Measurements from ENCODE around the gene DGCR2. TPM values are rescaled to one million over a fixed set of nuclear protein-coding genes. Genes with fewer than 3 reads are reported as not detected.

Gene DGCR2
- total and polyA plus RNA-seq, 2 experiments from 2014 or later: 18.5 to 83.0 TPM

GRCh38 chr22:19001204-19001603 lies 121.0 kb downstream of the DGCR2 start:
- DNase-seq (ENCODE audit: low spot score): no peak

More at GRCh38 chr22:19001204-19001603, 121.0 kb downstream of the DGCR2 start:
- Histone ChIP-seq H3K4me3 (no peak overlapping the region), H3K36me3 (ENCODE audit: insufficient read depth) (no peaks in the 10 kb centered on the region), H3K4me1 (ENCODE audit: insufficient read depth) (no peaks in the 10 kb centered on the region), H2AFZ (no peak overlapping the region), H3K4me2 (no peak overlapping the region), H3K9me2 (ENCODE audit: insufficient read depth) (no peaks in the 10 kb centered on the region), H3K79me2 (replicated peaks; ENCODE audit: insufficient read depth) (no peaks in the 10 kb centered on the region), H3K27me3 (ENCODE audit: insufficient read depth) (no peaks in the 10 kb centered on the region), H3F3A (replicated peaks; ENCODE audit: low read depth) (no peaks in the 10 kb centered on the region), H3K27ac (ENCODE audit: low read depth) (no peak overlapping the region), H4K20me1 (replicated peaks; ENCODE audit: insufficient read depth) (no peaks in the 10 kb centered on the region)
- H3K4me3 Mint-ChIP-seq: no peak overlapping the region
- no peaks in the 10 kb centered on the region for H3K4me1 Mint-ChIP-seq
- no peak overlapping the region for H3K27ac Mint-ChIP-seq
- no peaks in the 10 kb centered on the region for H3K9me3 Mint-ChIP-seq
- no peak for TF ChIP-seq STAT1 (IDR thresholded peaks at IDR 0.05; ENCODE audit: unreplicated experiment)
- no peak for TF ChIP-seq EZH2phosphoT487 (IDR thresholded peaks at IDR 0.05; ENCODE audit: unreplicated experiment)
- no peak for TF ChIP-seq EZH2 (IDR thresholded peaks at IDR 0.05; ENCODE audit: low read depth, unreplicated experiment)
- no peak for TF ChIP-seq REST (IDR thresholded peaks at IDR 0.05; ENCODE audit: unreplicated experiment)
- TF ChIP-seq CTCF (conservative IDR thresholded peaks at IDR 0.05; ENCODE audit: low read depth in 2 of 2): no peak
- TF ChIP-seq JUNB (IDR thresholded peaks at IDR 0.05; ENCODE audit: unreplicated experiment): no peak
- TF ChIP-seq ZNF331 (CRISPR knock-in tag; IDR thresholded peaks at IDR 0.05; ENCODE audit: low read depth): no peak
- TF ChIP-seq ETS1 (IDR thresholded peaks at IDR 0.05): no peak
- no peak for TF ChIP-seq POLR2AphosphoS5 (IDR thresholded peaks at IDR 0.05; ENCODE audit: low read depth)
- no peak for TF ChIP-seq ZNF114 (CRISPR knock-in tag; IDR thresholded peaks at IDR 0.05)
- no peak for TF ChIP-seq CREB1 (CRISPR knock-in tag; IDR thresholded peaks at IDR 0.05; ENCODE audit: low read depth)
- no peak for TF ChIP-seq ZNF462 (CRISPR knock-in tag; IDR thresholded peaks at IDR 0.05)
- no peak for TF ChIP-seq NANOG (IDR thresholded peaks at IDR 0.05; ENCODE audit: borderline replicate concordance)
- no peaks in the 10 kb centered on the region for H3K36me3 Mint-ChIP-seq (ENCODE audit: low read depth)
- no peak for ATAC-seq
- H3K27me3 Mint-ChIP-seq (ENCODE audit: insufficient read depth, low read depth, poor library complexity): no peaks in the 10 kb centered on the region

Measured in GM23338 (cell line).